Measurements from ENCODE around the gene RNF217.

Gene RNF217

DNA sequence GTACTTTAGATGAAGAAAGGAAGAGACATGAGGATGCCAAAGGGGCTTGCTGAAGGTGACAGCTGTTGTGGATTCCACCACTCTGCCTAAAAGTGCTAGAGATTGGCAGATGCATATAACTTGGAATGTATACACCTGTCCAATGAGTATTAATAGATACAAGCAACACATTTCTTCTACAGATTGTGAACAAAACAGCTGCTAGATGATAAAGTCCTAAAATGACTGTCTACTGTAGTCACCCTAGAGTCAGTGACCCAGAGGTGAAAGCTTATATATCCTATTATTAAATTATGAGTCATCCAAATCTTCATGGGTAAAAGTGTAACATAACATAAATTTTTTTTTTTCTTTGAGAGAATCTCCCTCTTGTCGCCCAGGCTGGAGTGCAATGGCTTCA lies 5.2 kb downstream of the RNF217 start:
- H3K27ac ChIP-seq, result no peak overlapping the region
- DNase-seq (ENCODE audit: low read depth, low spot score), result no peak
- no peak for TF ChIP-seq EZH2 (IDR thresholded peaks at IDR 0.05)
- TF ChIP-seq FOXP2 (optimal IDR thresholded peaks at IDR 0.05; ENCODE audit: control extremely low read depth, extremely low read length, insufficient read depth), result no peak
- TF ChIP-seq POLR2AphosphoS5 (IDR thresholded peaks at IDR 0.05; ENCODE audit: borderline replicate concordance, low read depth, low read length), result no peak
- no peak overlapping the region for H3K9ac ChIP-seq (ENCODE audit: insufficient read length)
- H3K9me3 ChIP-seq (ENCODE audit: low read depth, low read length), result no peaks in the 10 kb centered on the region
- no peak overlapping the region for H3K4me3 ChIP-seq
- peaks cover 6% of the 10 kb centered on the region; the same call in 1 of the 2 replicates for H3K36me3 ChIP-seq (ENCODE audit: insufficient read depth, low read length)

DNA sequence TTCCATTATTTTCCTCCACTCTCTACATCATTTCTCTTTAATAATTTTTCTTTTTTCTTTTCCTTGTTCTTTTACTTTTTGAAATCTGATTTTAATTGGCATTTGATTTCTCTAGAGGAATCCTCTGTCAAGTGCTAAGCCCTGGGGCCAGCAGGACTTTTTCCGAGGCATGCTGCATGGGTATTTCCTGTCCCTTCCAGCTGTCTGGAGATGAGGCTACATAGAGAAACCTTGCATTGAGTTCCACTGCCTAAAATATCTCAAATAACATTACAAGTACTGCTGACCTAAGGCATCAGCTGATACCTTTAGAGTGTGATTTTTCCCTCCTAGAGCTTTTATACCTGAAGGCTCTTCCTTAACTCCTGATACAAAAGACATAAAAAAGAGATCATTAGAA lies 6.2 kb downstream of the RNF217 start:
- Histone ChIP-seq H3K9ac (ENCODE audit: insufficient read length) (no peak overlapping the region), H3K27ac (no peak overlapping the region; the same call in 1 of the 2 replicates), H3K4me3 (0 out of 2 replicates have a peak overlapping the region, but pooled peaks have one; percentile 20), H3K36me3 (ENCODE audit: insufficient read depth, low read length) (peaks cover 13% of the 10 kb centered on the region), H3K9me3 (ENCODE audit: low read depth, low read length) (no peaks in the 10 kb centered on the region)
- DNase-seq (ENCODE audit: low read depth, low spot score), result no peak
- TF ChIP-seq FOXP2 (optimal IDR thresholded peaks at IDR 0.05; ENCODE audit: control extremely low read depth, extremely low read length, insufficient read depth) (no peak), POLR2AphosphoS5 (IDR thresholded peaks at IDR 0.05; ENCODE audit: borderline replicate concordance, low read depth, low read length) (no peak), EZH2 (IDR thresholded peaks at IDR 0.05) (no peak)

DNA sequence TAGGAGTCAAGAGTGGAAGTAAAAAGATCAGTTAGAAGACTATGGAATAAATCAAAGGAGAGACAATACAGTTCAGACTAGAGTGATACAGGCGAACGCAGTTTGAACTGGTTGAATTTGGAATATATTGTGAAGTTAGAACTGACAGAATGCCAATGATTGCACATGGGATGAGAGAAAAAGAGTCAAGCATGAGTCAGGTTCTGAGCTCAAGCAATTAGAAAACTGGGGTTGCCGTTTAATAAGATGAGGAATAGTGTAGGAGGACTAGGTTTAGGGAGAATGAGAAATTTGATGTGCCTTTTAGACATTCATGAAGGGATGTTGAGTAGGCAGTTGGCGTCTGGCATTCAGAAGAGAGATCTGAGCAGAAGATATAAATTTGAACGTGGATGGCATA lies 8.0 kb downstream of the RNF217 start:
- H3K27ac ChIP-seq, result no peak overlapping the region
- no peaks in the 10 kb centered on the region for H3K9me3 ChIP-seq (ENCODE audit: low read depth, low read length)
- peaks cover 13% of the 10 kb centered on the region for H3K36me3 ChIP-seq (ENCODE audit: insufficient read depth, low read length)
- DNase-seq (ENCODE audit: low read depth, low spot score), result no peak
- TF ChIP-seq POLR2AphosphoS5 (IDR thresholded peaks at IDR 0.05; ENCODE audit: borderline replicate concordance, low read depth, low read length), result no peak
- TF ChIP-seq FOXP2 (optimal IDR thresholded peaks at IDR 0.05; ENCODE audit: control extremely low read depth, extremely low read length, insufficient read depth), result no peak
- TF ChIP-seq EZH2 (IDR thresholded peaks at IDR 0.05), result no peak
- no peak overlapping the region for H3K9ac ChIP-seq (ENCODE audit: insufficient read length)
- no peak overlapping the region for H3K4me3 ChIP-seq

DNA sequence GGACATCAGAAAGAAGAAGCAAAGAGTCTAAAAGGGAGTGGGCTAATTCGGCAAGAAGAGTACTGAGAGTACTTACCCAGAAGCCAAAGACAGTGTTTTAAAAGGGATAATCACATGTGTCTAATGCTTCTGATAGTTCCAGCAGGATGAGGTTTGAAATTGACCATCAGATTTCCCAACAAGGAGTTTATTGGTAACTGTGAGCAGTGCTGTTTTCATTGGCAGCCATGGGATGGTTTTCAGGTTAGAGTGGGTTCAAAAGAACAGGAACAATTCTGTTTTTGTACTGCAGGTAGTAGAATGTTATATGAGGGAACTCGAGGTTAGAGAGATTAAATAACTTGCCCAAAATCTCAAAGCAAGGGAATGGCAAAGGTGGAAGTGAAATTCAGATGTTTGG lies 8.5 kb downstream of the RNF217 start:
- Histone ChIP-seq H3K9ac (ENCODE audit: insufficient read length) (no peak overlapping the region), H3K36me3 (ENCODE audit: insufficient read depth, low read length) (peaks cover 13% of the 10 kb centered on the region), H3K9me3 (ENCODE audit: low read depth, low read length) (no peaks in the 10 kb centered on the region), H3K4me3 (no peak overlapping the region), H3K27ac (no peak overlapping the region)
- no peak for DNase-seq (ENCODE audit: low read depth, low spot score)
- TF ChIP-seq EZH2 (IDR thresholded peaks at IDR 0.05), result no peak
- no peak for TF ChIP-seq FOXP2 (optimal IDR thresholded peaks at IDR 0.05; ENCODE audit: control extremely low read depth, extremely low read length, insufficient read depth)
- no peak for TF ChIP-seq POLR2AphosphoS5 (IDR thresholded peaks at IDR 0.05; ENCODE audit: borderline replicate concordance, low read depth, low read length)

DNA sequence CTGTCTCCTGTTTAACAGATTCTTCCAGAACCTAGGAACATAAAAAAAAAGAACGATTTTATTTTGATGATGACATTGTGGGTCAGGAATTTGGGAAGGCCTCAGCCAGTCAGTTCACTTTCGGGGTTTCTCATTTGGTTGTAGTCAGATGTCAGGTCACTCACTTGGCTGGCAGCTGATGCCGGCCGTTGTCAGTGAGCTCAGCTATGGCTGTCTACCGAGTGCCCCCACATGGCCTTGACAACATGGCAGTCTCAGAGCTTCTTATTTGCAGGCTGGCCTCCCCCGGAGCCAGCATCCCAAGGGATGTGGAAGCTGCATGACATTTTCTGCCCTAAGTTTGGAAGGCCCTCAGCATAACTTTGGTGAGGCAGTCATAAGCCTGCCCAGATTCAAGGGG lies 11.5 kb downstream of the RNF217 start:
- TF ChIP-seq FOXP2 (optimal IDR thresholded peaks at IDR 0.05; ENCODE audit: control extremely low read depth, extremely low read length, insufficient read depth) (no peak), EZH2 (IDR thresholded peaks at IDR 0.05) (no peak), POLR2AphosphoS5 (IDR thresholded peaks at IDR 0.05; ENCODE audit: borderline replicate concordance, low read depth, low read length) (no peak)
- Histone ChIP-seq H3K4me3 (no peak overlapping the region), H3K9me3 (ENCODE audit: low read depth, low read length) (0 out of 2 replicates have a peak, but pooled peaks cover 3% of the 10 kb centered on the region), H3K9ac (ENCODE audit: insufficient read length) (no peak overlapping the region), H3K27ac (no peak overlapping the region), H3K36me3 (ENCODE audit: insufficient read depth, low read length) (peaks cover 27% of the 10 kb centered on the region)
- no peak for DNase-seq (ENCODE audit: low read depth, low spot score)

DNA sequence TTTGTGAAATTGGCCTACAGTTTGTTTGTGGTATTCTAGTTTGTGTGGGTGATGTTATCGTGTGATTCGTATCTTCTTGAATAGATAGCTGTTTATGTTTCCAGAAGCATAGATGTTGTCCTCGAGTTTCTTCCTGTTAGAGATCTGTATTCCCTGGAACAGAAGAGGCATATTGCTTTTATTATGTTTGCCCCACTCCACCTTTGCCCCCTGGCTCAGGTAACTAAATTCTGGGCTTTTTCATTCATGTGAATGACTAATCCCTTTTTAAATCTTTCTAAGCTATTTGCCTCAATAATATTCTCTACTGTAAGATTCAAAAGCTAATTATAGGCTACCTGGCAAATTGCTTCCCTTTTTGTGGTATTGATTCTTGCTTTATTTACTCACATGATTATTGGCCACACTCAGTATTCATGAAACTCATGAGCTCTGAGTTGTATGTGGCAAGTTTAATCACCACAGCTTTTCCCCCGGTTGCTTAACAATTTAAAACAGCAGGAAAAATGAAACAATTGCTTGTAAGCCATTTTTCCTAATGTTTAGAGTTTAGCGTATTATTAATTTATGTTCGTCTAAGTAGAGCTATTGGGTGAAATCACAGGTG lies 12.6 kb downstream of the RNF217 start:
- TF ChIP-seq EZH2 (IDR thresholded peaks at IDR 0.05), result no peak
- TF ChIP-seq POLR2AphosphoS5 (IDR thresholded peaks at IDR 0.05; ENCODE audit: borderline replicate concordance, low read depth, low read length), result no peak
- TF ChIP-seq FOXP2 (optimal IDR thresholded peaks at IDR 0.05; ENCODE audit: control extremely low read depth, extremely low read length, insufficient read depth), result no peak
- peaks cover 28% of the 10 kb centered on the region for H3K36me3 ChIP-seq (ENCODE audit: insufficient read depth, low read length)
- H3K9ac ChIP-seq (ENCODE audit: insufficient read length), result no peak overlapping the region
- 0 out of 2 replicates have a peak, but pooled peaks cover 3% of the 10 kb centered on the region for H3K9me3 ChIP-seq (ENCODE audit: low read depth, low read length)
- no peak for DNase-seq (ENCODE audit: low read depth, low spot score)
- no peak overlapping the region for H3K4me3 ChIP-seq
- no peak overlapping the region for H3K27ac ChIP-seq

DNA sequence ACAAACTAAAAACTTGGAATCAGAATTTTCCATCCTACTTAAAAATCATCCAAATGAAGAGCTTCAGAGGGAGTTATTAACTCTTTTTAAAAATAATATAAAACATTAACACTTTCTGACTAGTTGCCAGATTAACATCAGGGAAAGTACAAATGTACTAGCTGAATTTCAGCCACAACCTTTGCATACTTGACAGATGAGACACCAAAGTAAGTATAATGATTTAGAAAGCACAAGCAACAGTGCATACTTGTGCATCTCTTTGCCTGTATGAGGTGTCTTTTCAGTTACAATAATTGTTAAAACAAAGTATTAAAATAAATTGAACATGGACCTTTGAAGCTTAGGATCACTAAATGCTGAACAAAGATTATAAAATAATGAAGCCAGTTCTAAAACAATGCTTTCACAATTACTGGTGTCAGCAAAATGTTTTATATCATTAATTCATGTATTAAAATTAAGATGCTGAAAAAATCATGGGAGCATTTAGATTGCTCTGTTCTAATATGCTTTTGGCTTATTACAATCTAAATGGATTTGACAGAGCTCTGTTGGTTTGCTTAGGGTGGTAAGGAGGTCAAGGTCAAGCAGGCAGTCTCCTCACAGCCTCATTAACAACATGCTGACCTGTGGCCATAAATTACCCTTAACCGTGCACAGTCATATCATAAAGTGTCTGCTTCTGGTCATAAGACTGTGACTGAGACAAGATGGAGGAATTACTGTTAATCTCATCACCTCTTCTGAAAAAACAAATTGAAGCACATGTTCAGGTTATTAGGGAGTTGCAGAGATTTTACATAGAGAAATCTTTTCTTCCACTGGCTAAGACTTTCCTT lies 15.1 kb downstream of the RNF217 start:
- Histone ChIP-seq H3K36me3 (ENCODE audit: insufficient read depth, low read length) (peaks cover 23% of the 10 kb centered on the region), H3K27ac (no peak overlapping the region), H3K9ac (ENCODE audit: insufficient read length) (no peak overlapping the region), H3K4me3 (no peak overlapping the region), H3K9me3 (ENCODE audit: low read depth, low read length) (0 out of 2 replicates have a peak, but pooled peaks cover 3% of the 10 kb centered on the region)
- TF ChIP-seq FOXP2 (optimal IDR thresholded peaks at IDR 0.05; ENCODE audit: control extremely low read depth, extremely low read length, insufficient read depth), result no peak
- TF ChIP-seq EZH2 (IDR thresholded peaks at IDR 0.05), result no peak
- TF ChIP-seq POLR2AphosphoS5 (IDR thresholded peaks at IDR 0.05; ENCODE audit: borderline replicate concordance, low read depth, low read length), result no peak
- no peak for DNase-seq (ENCODE audit: low read depth, low spot score)

DNA sequence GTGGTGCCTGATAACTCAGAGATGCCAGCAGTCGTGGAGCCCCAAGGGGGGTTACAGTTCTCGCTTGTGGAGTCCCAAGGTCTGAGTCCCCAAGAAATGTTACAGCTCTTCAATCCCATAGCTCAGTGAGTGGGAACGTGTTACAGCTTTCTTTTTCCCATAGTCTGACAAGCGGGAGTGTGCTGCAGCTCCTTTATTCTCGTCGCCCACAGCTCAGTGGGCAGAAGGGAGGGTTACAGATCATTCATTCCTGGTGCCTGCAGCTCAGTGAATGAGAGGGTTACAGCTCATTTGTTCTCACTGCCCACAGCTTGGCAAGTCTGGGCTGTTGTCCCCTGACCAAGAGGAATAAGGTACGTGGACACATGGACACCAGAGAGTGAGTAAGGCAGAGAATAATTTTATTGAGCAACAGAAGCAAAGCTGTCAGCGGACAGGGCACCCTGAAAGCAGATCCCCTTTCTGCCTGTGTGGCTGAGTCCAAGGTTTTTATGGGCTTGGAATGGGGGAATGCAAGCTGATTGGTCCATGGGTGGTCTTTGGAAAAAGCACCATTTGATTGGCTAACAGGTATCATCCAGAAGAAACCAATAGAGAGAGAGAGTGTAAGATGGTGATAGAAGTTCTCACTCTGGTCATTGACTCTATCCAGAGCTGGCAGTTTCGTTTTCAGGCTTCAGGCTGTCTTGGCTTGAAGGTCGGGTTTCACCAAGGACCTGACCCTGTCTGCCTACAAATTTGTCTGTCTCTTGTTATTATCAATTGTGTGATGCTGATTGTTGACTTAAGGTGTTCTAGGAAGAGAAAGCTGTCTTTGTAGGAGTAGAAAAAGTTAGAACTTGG lies 16.4 kb downstream of the RNF217 start:
- H3K36me3 ChIP-seq (ENCODE audit: insufficient read depth, low read length), result peaks cover 15% of the 10 kb centered on the region
- H3K4me3 ChIP-seq, result no peak overlapping the region
- no peak for DNase-seq (ENCODE audit: low read depth, low spot score)
- H3K9me3 ChIP-seq (ENCODE audit: low read depth, low read length), result 0 out of 2 replicates have a peak, but pooled peaks cover 3% of the 10 kb centered on the region
- TF ChIP-seq EZH2 (IDR thresholded peaks at IDR 0.05) (no peak), POLR2AphosphoS5 (IDR thresholded peaks at IDR 0.05; ENCODE audit: borderline replicate concordance, low read depth, low read length) (no peak), FOXP2 (optimal IDR thresholded peaks at IDR 0.05; ENCODE audit: control extremely low read depth, extremely low read length, insufficient read depth) (no peak)
- no peak overlapping the region for H3K27ac ChIP-seq
- no peak overlapping the region for H3K9ac ChIP-seq (ENCODE audit: insufficient read length)

Data from SK-N-MC (cell line).